AG04450 (cell line): ENCODE results near the gene PBX1. TPM values are rescaled to one million over a fixed set of nuclear protein-coding genes. Genes with fewer than 3 reads are reported as not detected.

Experiments
- CTCF ChIA-PET: fragments of 300-600, 350-600 bp; formaldehyde crosslinking; extraction: SDS; loops from one replicate; lab custom pipeline; 2022; ENCODE audit warnings: antibody characterized with exemption, inconsistent platforms; lab: Charles Lee
- POLR2A ChIA-PET: fragments of 350-600 bp; formaldehyde crosslinking; extraction: SDS; loops from one replicate; lab custom pipeline; 2021; ENCODE audit warnings: antibody characterized with exemption, inconsistent platforms; lab: Yijun Ruan, JAX
- DNase-seq: peaks from one replicate; pipeline ENCODE4 v3.0.0-alpha.2; 2011; ENCODE audit warnings: low read depth, low spot score
- H3K27ac ChIP-seq: one replicate; pipeline ENCODE4 v1.5.1; 2012; ENCODE audit warnings: low read depth, low read length, control low read depth
- H3K27me3 ChIP-seq: one replicate; pipeline ENCODE4 v1.6.0; 2012; ENCODE audit warnings: low read length; ENCODE audit not compliant: control insufficient read depth, insufficient read depth
- H3K4me3 ChIP-seq: 2 replicates; pipeline ENCODE4 v1.5.1; 2011; ENCODE audit warnings: mild to moderate bottlenecking, low read depth, low read length, control low read depth
- H3K9me3 ChIP-seq: 2 replicates; pipeline ENCODE4 v1.5.1; 2012; ENCODE audit warnings: low read length; ENCODE audit not compliant: control insufficient read depth, insufficient read depth
- CTCF ChIP-seq: IDR thresholded peaks from 2 replicates; pipeline ENCODE4 v1.5.1; 2011; ENCODE audit warnings: low read depth, low read length, control low read depth, inconsistent platforms
- polyA plus RNA-seq: library from polyadenylated mRNA; depleted of rRNA; stranded (reverse); fragments of >200 nt; gene quantifications from 2 replicates; pipeline ENCODE4 v1.2.3, GENCODE V29; 2011

The PBX1 gene
- polyA plus RNA-seq, 1 experiment: 49.9 TPM

- no peak overlapping the region for H3K27ac ChIP-seq
- H3K9me3 ChIP-seq: no peaks in the 10 kb centered on the region
- H3K27me3 ChIP-seq: no peaks in the 10 kb centered on the region
- POLR2A ChIA-PET: interaction anchor here (0.6 kb wide), 1 partner anchor 28 kb away, joined by 3 read pairs; no protein-coding TSS in a partner anchor
- CTCF ChIA-PET: interaction anchor here (0.7 kb wide), 1 partner anchor 227 kb away, joined by 4 read pairs; no protein-coding TSS in a partner anchor
- no peak for TF ChIP-seq CTCF
- H3K4me3 ChIP-seq: peak overlapping the region; percentile 76
- DNase-seq: no peak
Measured at GRCh38 chr1:164560556-164560955, 1.6 kb downstream of the PBX1 start.

- CTCF ChIA-PET: interaction anchor here (0.7 to 0.9 kb wide), 2 partner anchors 226 to 227 kb away, joined by 4 read pairs; no protein-coding TSS in a partner anchor
- TF ChIP-seq CTCF: no peak
- no peaks in the 10 kb centered on the region for H3K9me3 ChIP-seq
- peak overlapping the region; percentile 76 for H3K4me3 ChIP-seq
- H3K27ac ChIP-seq: no peak overlapping the region
- H3K27me3 ChIP-seq: no peaks in the 10 kb centered on the region
- DNase-seq: no peak
- POLR2A ChIA-PET: no interaction called here
Measured at GRCh38 chr1:164561007-164561406, 2.0 kb downstream of the PBX1 start.

DNA sequence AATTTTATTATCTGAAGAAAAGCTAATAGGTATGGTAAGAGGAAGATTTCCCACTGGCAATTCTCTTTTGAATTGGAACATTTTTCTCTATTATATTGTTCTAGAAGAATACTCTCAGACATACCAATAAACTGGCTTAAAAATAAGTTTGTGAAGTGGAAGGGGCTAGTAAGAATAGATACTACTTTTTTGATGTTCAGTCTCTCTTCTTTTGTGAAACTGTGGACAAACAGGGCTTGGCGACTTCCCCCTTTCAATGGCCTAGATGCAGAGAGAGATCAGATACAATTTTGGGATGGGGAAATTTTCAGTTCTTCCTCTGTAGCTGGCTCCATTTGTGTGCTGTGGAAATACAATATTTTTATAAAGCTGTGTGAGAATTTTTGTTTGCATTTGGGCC lies 2.5 kb downstream of the PBX1 start:
- POLR2A ChIA-PET: interaction anchor here (0.7 kb wide), 2 partner anchors 15 to 23 kb away, joined by 3 read pairs; no protein-coding TSS in a partner anchor
- no peak for DNase-seq
- H3K4me3 ChIP-seq: peak overlapping the region; percentile 76
- no peak overlapping the region for H3K27ac ChIP-seq
- CTCF ChIA-PET: interaction anchor here (0.9 kb wide), 1 partner anchor 226 kb away, joined by 4 read pairs; no protein-coding TSS in a partner anchor
- no peaks in the 10 kb centered on the region for H3K27me3 ChIP-seq
- TF ChIP-seq CTCF: no peak
- H3K9me3 ChIP-seq: no peaks in the 10 kb centered on the region

GRCh38 chr1:164562061-164562460 lies 3.1 kb downstream of the PBX1 start:
- Histone ChIP-seq H3K4me3 (peak overlapping the region; percentile 76), H3K27ac (no peak overlapping the region), H3K27me3 (no peaks in the 10 kb centered on the region), H3K9me3 (no peaks in the 10 kb centered on the region)
- no peak for DNase-seq
- TF ChIP-seq CTCF: no peak
- POLR2A ChIA-PET: interaction anchor here (0.7 kb wide), 2 partner anchors 15 to 23 kb away, joined by 3 read pairs; no protein-coding TSS in a partner anchor
- CTCF ChIA-PET: interaction anchor here (0.9 kb wide), 1 partner anchor 225 kb away, joined by 4 read pairs; no protein-coding TSS in a partner anchor

DNA sequence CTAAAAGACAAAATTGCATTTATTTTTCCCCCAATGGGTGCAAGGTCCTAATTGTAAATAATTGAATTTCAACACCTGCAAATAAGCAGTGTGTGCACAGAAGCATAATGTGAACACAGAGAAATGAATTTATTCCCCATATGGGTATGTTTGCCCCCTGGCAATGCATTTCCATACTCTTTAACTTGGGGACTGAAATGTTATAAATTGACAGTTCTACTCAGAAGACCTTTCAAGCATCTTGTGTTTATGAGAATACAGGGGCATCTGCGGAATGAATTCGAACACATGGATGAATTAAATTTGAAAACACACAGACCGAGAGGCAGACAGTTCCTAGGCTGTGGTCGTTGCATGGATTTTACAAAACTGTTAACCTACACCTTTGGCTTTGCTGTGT lies 3.5 kb downstream of the PBX1 start:
- no peak for DNase-seq
- no peaks in the 10 kb centered on the region for H3K9me3 ChIP-seq
- H3K27ac ChIP-seq: no peak overlapping the region
- peak overlapping the region; percentile 76 for H3K4me3 ChIP-seq
- H3K27me3 ChIP-seq: no peaks in the 10 kb centered on the region
- TF ChIP-seq CTCF: no peak
- ChIA-PET POLR2A (no interaction called here), CTCF (no interaction called here)
